ENCODE data around the gene HOXB4. TPM values are rescaled to one million over a fixed set of nuclear protein-coding genes. Genes with fewer than 3 reads are reported as not detected.
"Not testable (repeated sequence)": the region's sequence is repeated elsewhere in the genome, so short reads cannot be mapped to it uniquely, and the experiment has no call there.

HOXB4 gene
- total and polyA plus RNA-seq, 8 donors: 0.45 to 5.1 (median 2.1) TPM; not detected in 2

DNA sequence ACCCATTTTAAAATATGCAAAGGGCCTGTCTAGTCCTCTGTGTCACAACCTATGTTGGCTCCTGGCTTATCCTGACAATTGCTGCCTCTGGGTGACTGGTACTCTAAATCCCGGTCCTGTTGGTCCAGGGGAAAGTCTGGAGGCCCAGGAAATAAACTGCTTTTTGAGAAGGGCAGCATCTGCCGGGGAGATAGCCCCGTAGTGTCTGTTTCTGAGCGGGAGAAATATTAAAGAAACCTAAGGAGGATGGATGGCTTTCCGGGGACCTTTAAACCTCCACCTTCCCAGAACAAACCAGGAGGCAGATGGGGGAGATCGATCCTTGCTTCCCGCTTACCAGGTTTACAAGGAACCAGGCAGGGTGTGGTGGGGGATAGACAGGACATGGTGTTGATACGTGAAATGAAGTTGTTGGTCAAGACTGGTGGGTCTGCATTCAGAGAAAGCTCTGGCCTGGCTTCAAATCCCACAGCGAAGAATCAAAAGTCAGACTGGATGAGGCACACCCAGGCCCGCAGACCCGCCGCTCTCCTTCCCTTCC, 37.0 kb downstream of the HOXB4 start:
- Histone ChIP-seq H3K4me1 (peaks cover 14 to 37% (median 25%) of the 10 kb centered on the region in 4 donors), H3K27ac (peak overlapping the region; percentile 90 to 95 (median 93)), H3K4me3 (peak overlapping the region; percentile 62 to 75 (median 66)), H3K36me3 (peaks cover 0 to 6% (median 0%) of the 10 kb centered on the region in 4 donors), H3K27me3 (peaks cover 4 to 59% (median 32%) of the 10 kb centered on the region in 3 donors), H3K9me3 (no peaks in the 10 kb centered on the region)
- WGBS, 5 donors: 18 to 34% (median 28%) methylated on average over 12 of the region's 12 CpGs
- no peak for DNase-seq
- no peak for TF ChIP-seq POLR2AphosphoS5 (IDR thresholded peaks at IDR 0.05)
- TF ChIP-seq, protein P1, sequence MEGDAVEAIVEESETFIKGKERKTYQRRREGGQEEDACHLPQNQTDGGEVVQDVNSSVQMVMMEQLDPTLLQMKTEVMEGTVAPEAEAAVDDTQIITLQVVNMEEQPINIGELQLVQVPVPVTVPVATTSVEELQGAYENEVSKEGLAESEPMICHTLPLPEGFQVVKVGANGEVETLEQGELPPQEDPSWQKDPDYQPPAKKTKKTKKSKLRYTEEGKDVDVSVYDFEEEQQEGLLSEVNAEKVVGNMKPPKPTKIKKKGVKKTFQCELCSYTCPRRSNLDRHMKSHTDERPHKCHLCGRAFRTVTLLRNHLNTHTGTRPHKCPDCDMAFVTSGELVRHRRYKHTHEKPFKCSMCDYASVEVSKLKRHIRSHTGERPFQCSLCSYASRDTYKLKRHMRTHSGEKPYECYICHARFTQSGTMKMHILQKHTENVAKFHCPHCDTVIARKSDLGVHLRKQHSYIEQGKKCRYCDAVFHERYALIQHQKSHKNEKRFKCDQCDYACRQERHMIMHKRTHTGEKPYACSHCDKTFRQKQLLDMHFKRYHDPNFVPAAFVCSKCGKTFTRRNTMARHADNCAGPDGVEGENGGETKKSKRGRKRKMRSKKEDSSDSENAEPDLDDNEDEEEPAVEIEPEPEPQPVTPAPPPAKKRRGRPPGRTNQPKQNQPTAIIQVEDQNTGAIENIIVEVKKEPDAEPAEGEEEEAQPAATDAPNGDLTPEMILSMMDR (IDR thresholded peaks at IDR 0.05): no peak
- TF ChIP-seq POLR2A (IDR thresholded peaks at IDR 0.05): no peak
- TF ChIP-seq EP300 (IDR thresholded peaks at IDR 0.05): no peak
- intact Hi-C loops (cut with DNase I; ENCODE audit: low total_unique reads): no loop called here

DNA sequence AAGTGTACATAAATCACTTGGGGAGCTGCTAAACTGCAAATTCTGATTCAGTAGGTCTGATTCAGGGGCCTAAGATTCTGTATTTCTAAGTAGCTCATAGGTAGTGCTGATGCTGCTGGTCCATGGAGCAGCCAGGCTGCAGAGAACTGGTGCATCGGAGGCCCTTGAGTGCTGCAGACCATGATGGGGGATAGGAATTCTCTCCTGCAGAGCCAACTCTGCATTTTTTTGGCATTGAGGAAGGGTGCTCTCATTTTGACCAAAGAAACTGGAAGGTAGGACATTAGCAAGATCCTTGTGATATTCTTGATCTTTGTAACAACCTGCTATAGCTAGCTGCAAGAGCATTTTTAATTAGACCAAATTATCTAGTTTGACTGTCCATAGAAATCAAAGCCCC, 37.9 kb downstream of the HOXB4 start:
- no peak overlapping the region for H3K4me3 ChIP-seq
- WGBS, 5 donors: 82 to 95% (median 92%) methylated on average over 1 of the region's 1 CpG
- peaks cover 7 to 28% (median 18%) of the 10 kb centered on the region in 4 donors for H3K4me1 ChIP-seq
- H3K36me3 ChIP-seq: peaks cover 0 to 6% (median 0%) of the 10 kb centered on the region in 4 donors
- no peaks in the 10 kb centered on the region for H3K9me3 ChIP-seq
- peak in 1 of 2 donors; percentile 29 for DNase-seq
- peak overlapping the region in 3 of 5 donors; percentile 93 to 95 (median 93) for H3K27ac ChIP-seq
- TF ChIP-seq POLR2AphosphoS5 (IDR thresholded peaks at IDR 0.05) (no peak), EP300 (IDR thresholded peaks at IDR 0.05) (no peak), POLR2A (IDR thresholded peaks at IDR 0.05) (no peak)
- TF ChIP-seq, protein P1 (IDR thresholded peaks at IDR 0.05): no peak
- intact Hi-C loops (cut with DNase I; ENCODE audit: low total_unique reads): no loop called here
- peaks cover 4 to 50% (median 32%) of the 10 kb centered on the region in 3 donors for H3K27me3 ChIP-seq

DNA sequence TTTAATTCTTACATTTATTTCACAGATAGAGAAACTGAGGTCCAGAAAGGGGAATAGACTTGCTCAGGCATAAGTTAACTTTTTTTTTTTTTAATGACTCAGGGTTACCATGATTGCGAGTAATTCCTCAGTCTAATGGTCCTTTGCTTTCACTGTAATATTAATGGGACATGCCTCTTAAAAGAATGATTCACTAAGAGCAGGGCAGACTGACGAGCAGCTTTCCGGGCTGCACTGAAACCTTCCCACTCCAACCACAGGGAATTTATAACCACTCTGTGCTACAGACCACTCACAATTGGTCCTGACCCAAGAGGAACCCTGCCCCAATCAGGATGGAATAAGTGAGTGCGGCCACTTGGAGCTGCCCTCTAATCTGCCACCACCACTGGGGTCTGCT, 39.0 kb downstream of the HOXB4 start:
- peaks cover 0 to 40% (median 26%) of the 10 kb centered on the region in 3 donors for H3K27me3 ChIP-seq
- intact Hi-C loops (cut with DNase I; ENCODE audit: low total_unique reads): no loop called here
- H3K36me3 ChIP-seq: peaks cover 0 to 6% (median 0%) of the 10 kb centered on the region in 4 donors
- no peak for DNase-seq
- no peak for TF ChIP-seq POLR2AphosphoS5 (IDR thresholded peaks at IDR 0.05)
- TF ChIP-seq, protein P1 (IDR thresholded peaks at IDR 0.05): no peak
- TF ChIP-seq EP300 (IDR thresholded peaks at IDR 0.05): no peak
- no peak for TF ChIP-seq POLR2A (IDR thresholded peaks at IDR 0.05)
- H3K4me3 ChIP-seq: no peak overlapping the region
- peak overlapping the region in 1 of 5 donors; percentile 26 for H3K27ac ChIP-seq
- H3K4me1 ChIP-seq: peaks cover 6 to 22% (median 13%) of the 10 kb centered on the region in 4 donors
- 61 to 89% (median 82%) methylated on average over 4 of the region's 4 CpGs for WGBS, 5 donors
- H3K9me3 ChIP-seq: no peaks in the 10 kb centered on the region

DNA sequence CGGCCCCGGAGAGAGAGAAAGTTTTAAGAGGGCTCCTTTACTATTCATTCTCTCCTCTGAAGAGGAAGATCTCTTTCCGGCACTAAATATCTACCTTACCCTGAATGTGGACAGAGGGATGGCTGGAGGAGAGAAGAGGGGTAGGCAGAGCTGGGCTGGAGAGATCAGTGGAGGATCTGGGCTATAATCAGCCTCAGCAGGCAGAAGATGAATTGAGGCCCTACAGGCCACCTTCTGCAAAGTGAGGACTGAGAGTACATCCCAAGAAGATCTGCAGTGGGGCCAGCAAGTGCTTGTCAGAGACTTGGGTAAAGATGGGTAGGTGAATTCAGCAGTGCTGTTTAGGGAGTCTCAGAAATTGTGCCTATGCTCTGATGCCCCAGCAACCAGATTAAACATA, 40.8 kb downstream of the HOXB4 start:
- peaks cover 0 to 21% (median 9%) of the 10 kb centered on the region in 3 donors for H3K27me3 ChIP-seq
- no peak overlapping the region for H3K27ac ChIP-seq
- WGBS, 5 donors: 87 to 98% (median 94%) methylated on average over 3 of the region's 3 CpGs
- intact Hi-C loops (cut with DNase I; ENCODE audit: low total_unique reads): no loop called here
- no peak for TF ChIP-seq EP300 (IDR thresholded peaks at IDR 0.05)
- TF ChIP-seq, protein P1 (IDR thresholded peaks at IDR 0.05): no peak
- no peak for TF ChIP-seq POLR2AphosphoS5 (IDR thresholded peaks at IDR 0.05)
- no peak for TF ChIP-seq POLR2A (IDR thresholded peaks at IDR 0.05)
- no peaks in the 10 kb centered on the region for H3K36me3 ChIP-seq
- no peak for DNase-seq
- no peaks in the 10 kb centered on the region for H3K9me3 ChIP-seq
- H3K4me1 ChIP-seq: peaks cover 0 to 15% (median 8%) of the 10 kb centered on the region in 4 donors
- no peak overlapping the region for H3K4me3 ChIP-seq

DNA sequence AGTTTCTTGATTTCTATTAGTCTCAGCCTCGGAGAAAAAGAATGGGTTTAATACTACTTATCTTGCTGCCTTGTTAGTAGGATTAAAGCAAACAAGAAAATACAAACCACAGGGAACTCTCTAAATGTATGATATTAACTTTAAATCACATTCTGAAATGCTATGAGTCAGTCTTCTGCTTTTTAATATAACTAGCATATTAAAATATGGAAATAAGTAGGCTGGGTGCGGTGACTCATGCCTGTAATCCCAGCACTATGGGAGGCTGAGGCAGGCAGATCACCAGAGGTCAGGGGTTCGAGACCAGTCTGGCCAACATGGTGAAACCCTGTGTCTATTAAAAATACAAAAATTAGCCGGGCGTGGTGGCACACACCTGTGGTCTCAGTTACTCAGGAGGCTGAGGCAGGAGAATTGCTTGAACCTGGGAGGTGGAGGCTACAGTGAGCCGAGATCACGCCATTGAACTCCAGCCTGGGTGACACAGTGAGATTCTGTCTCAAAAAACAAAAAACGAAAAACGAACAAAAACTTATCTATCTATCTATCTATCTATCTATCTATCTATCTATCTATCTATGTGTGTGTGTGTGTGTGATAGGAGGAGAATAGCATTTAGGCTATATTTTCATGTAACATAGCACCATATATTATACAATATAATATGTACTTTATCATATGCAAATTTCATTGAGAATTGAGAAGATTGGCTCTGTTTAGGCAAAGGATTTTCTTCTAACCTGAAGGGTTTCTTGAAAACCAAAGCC, 42.2 kb downstream of the HOXB4 start:
- intact Hi-C loops (cut with DNase I; ENCODE audit: low total_unique reads); DNase-seq; H3K4me3 ChIP-seq; H3K9me3 ChIP-seq; H3K36me3 ChIP-seq; H3K27ac ChIP-seq: not testable (repeated sequence)
- peaks cover 0 to 16% (median 0%) of the 10 kb centered on the region in 3 donors for H3K27me3 ChIP-seq
- 80 to 88% (median 84%) methylated on average over 9 of the region's 9 CpGs for WGBS, 5 donors
- peaks cover 0 to 11% (median 6%) of the 10 kb centered on the region in 4 donors for H3K4me1 ChIP-seq
